Measurements from ENCODE around the gene TBC1D14.

DNA sequence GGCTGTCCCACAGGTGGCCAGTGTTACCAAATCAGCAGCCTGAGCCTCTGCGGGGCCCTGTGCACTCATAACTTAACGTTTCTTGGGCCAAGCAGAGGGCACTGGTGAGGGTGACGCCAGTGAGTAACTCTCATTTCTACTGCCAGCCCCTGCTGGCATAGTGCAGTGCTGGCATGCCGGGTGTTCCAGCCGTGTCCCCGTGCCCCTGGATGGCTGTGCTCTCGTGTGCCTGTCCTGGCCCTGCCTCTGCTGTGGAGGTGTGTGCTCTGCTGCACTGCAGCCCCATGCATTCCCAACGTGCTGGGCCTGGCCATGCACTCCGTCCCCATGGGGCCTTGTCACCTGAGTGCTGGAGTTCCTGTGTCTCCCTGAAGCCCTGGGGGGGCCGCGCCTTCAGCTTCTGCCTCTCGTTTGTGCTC, 14.7 kb downstream of the TBC1D14 start:
- TF ChIP-seq CHD2 (IDR thresholded peaks at IDR 0.05; ENCODE audit: borderline replicate concordance, low read depth, low read length) (no peak), CBX3 (IDR thresholded peaks at IDR 0.05; ENCODE audit: borderline replicate concordance, low read depth) (no peak), POLR2AphosphoS5 (IDR thresholded peaks at IDR 0.05; ENCODE audit: low read length) (no peak), SUPT20H (IDR thresholded peaks at IDR 0.05; ENCODE audit: borderline replicate concordance, control insufficient read depth, low read depth, low read length) (no peak), HCFC1 (IDR thresholded peaks at IDR 0.05; ENCODE audit: low read length) (no peak)
